ENCODE measurements around the gene PSMC3. TPM values are rescaled to one million over a fixed set of nuclear protein-coding genes. Genes with fewer than 3 reads are reported as not detected.

Gene PSMC3
- total RNA-seq, 1 donor from 2014 or later: 79.6 TPM

DNA sequence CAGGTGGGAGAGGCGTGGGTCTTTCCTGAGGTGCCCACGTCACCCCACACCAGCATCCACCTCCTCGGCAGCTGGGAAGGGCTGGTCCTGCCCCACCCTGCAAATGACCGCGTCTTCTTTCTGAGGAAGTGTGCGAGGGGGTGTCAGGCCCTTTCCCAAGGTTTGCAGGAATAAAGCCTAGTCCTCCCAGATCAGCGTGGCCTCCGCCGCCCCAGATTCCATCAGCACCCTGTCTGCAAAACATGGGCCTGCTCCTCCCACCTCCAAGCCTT is 32.3 kb downstream of the PSMC3 start:
- no peak for DNase-seq

DNA sequence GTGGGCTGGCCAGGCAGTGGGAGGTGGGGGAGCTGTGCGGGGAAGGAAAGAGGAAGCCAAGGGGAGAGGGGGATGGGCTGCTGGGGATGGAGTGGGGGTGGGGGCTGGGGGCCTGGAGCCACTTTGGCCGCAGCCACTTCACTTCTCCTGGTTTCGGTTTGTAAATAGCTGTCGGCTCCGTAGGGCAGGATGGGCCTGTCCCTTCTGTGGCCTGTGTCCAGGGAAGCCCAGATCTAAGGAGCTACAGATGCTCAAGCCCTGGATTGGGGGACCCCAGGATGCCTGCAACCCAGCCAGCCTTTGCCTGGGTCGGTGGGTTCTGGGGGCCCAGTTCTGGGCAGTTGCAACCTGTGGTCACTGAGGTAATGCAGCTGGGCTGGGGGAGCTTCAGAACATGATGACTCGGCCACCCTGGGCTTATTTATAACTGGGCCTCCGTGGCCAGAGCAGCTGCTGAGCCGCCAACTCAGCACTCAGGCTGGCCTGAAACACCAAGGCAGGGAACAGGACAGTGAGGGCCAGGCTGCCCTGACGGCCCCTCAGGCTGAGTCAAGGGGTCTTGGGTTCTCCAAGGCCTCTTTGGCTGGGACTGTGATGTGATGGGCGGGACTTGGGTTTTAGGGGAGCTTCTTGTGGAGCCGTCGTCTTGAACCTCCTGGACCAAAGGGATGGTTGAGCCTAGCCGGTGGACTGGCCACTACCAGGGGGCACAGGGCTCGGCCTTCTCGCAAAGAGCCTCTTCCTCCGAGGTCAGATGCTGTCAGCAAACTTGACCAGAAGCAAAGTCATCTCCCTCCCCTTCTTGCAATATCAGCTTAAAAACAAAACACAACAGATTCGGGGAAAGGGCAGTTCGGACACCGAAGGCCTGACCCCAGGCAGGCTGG is 32.8 kb downstream of the PSMC3 start:
- DNase-seq: no peak

DNA sequence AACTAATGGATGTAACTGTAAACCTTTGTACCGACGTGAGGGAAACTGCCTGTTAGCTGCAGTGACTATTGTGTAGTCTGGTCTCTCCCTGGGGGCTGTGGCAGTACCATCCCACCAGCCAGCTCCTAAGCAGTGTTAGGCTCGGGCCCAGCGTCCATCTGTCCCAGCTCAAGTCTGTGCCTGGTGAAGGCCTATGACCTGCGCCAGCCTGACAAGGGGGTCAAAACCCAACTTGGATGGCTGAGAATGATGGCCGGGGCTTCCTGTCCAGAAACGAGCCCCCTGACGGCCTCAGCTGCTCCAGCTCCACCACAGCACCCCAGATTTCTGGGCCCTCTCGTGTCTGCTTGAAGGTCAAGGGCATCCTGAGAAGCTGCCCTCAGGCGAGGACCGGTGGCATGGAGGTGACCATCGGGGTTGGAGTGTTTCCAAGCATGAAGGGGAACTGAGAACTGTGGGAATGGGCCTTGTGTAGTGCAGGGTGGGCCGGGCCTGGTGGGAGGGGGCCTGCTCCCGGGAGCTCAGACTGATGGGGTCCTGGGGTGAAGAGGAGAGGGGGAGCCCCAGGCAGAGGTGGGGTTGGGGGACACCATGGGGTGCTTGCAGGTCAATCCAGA is 33.6 kb downstream of the PSMC3 start:
- DNase-seq: no peak

DNA sequence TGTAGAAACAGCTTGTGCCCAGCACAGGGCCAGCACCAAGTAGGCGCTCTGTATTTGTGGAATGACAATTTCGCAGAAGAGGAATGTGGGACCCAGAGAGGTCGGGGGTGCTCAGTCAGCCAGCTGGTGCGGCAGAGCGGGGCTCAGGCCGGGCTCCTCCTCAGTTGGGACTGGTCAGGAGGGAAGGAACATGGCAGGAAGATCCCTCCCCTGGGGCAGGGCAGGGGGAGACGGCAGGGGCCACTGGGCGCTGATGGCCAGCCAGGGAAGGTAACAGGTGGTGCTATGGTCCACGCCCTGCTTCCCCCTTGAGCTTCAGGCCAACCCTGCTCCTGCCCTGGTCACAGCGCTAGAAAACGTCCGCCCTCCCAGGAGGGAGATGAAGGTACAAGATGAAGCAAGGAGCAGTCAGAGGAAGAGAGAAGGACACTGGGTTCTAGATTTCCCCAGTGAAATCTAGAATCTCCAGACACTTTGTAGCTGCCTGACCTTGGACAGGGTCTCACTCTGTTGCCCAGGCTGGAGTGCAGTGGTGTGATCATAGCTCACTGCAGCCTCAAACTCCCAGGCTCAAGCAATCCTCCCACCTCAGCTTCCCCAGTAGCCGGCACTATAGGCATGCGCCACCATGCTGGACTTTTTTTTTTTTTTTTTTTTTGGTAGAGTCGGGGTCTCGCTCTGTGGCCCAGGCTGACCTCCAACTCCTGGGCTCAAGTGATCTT is 34.4 kb downstream of the PSMC3 start:
- DNase-seq: no peak

DNA sequence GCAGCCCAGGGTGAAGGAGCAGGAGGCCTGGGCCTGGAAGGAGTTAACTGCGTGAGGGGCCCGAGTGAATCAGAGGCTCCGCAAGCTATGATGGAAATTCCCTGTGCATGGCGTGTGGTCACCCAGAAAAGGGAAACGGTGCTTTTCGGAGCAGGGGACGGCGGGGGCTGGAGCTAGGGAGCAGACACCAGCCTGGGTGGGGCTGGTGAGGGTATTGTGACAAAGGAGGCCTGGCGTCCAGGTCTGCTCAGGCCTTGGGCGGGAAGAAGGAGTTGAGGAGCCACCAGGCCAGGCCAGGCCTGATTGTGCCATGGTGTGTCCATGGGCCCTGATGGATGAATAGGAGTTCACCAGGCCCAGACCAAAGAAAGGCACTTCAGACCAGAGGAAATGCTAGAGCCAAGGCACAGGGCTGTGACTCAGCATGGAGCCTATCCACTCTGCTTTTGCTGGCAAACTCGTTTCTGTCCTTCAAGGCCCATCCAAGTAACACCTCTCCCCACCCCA is 35.1 kb downstream of the PSMC3 start:
- no peak for DNase-seq

DNA sequence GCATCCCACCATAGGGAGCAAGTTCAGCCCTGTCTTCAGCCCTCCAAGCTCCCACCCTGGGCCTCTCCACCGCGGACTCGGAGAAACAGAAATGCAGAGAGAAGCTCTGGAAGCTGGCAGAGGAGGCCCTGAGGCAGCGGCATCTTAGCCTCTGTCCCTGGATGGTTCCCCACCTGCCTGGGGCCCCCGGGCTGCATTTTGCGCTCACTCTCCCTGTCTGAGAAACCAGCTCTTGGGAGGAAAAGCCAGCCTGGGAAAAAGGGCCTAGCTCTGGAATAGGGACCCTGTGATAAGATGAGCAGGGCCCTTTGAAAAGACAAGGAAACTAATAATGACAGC is 35.8 kb downstream of the PSMC3 start:
- no peak for DNase-seq

DNA sequence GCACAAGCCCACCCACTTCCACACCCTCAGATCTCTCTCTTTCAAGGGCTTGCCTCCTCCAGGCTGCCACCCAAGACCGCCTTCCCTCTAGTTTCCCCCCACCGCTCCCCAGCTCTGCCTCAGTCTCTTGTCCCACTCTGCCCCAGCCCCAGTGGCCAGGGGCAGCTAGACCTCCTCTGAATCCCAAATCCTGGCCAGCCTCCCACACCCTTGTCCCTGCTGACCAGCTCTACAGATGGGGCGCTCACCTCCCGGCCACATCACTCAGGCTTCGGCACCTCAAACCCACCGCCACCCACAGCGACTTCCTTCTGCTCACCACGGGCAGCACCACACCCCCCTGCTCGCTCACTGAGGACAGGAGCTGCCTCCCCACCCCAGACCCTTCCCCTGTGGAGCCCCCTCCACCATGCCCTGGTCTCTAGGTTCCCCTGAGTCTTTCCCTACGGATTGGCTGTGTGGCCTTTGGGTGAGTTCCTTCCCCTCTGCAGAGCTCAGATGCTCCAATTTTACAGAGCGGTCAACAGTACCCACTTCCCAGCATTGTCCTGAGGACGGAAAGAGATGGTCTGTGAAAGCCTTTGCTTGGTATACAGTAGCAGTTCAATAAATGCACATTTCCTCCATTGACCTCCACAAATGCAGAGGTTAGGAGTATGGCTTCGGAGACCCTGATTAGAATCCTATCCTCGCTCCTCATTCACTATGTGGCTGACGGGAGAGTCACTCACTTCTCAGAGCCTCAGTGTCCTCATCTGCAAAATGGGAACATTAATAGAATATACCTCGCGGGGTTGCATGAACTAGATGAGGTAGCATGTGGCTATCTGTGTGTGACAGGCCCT is 36.4 kb downstream of the PSMC3 start:
- DNase-seq: no peak

DNA sequence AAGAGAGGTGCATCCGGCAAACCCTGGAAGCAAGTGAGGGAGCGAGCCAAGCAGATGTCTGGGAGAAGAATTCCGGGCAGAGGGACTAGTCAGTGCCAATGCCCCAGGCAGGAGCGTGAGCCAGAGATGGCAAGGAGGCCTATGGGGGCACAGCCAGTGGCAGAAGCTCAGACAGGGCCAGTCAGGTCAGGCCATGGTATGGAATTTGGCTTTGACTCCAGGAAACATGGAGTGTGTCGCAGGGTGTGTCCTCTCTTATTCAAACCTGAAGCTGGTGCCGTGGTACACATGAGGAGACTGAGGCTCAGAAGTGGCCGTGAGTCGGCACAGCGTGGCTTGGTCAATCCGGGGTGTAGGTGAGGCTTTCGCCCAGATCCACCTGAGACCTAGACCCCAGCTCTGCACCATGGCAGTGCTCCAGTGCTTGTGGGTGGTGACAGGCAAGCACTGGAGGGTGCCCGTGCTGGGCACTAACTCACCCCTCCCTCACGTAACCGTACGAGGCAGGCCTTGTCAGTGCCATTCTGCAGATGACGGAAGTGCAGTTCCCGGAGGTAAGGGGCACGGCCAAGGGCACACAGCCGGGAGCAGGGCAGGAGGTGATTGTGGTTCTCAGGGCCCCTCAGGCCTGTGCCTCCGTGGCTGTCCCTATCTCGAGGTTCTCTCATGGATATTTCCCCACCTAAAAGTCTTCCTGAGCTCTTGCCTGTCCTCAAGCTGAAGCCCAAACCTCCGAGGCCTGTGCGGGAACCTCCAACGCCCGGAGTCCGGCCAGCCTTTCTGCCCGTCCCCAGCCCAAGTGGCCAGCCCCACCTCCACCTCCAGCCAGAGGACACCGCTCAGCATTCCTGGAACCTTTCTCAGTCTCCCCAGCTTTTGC is 37.3 kb downstream of the PSMC3 start:
- DNase-seq: no peak

DNA sequence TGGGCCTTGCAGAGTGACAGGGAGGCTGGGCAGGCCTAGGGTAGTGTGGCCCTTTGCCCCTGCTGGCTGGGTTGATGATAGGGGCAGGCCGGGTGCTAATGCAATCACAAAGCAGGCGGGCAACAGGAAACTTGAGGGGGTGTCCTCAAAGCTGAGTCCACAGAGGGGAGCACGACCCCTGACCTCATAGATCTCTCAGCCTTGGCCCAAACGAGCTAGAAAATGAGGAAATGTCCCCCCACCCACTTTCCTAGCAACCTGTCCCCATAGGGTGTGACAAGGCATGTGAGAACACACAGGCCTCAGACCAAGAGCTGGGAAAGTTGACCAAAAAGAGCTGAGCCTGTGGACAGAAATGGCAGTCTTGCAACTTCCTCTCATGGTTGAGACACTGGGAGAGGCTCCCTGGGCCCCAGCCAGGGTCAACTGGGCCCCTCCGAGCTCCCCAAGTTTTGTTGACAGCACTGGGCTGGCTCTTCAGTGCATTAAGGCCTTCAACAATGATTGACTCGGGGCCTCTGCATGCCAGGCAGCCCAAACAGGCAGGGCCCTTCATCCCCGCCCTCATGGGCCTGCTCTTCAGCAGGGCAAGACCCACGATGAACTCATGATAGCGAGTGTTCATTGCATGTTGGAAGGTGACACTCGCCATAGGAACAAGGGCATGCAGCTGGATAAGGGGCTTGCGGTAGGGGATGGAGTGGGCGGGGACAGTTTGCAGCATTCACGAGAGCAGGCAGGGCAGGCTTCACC is 38.1 kb downstream of the PSMC3 start:
- no peak for DNase-seq

DNA sequence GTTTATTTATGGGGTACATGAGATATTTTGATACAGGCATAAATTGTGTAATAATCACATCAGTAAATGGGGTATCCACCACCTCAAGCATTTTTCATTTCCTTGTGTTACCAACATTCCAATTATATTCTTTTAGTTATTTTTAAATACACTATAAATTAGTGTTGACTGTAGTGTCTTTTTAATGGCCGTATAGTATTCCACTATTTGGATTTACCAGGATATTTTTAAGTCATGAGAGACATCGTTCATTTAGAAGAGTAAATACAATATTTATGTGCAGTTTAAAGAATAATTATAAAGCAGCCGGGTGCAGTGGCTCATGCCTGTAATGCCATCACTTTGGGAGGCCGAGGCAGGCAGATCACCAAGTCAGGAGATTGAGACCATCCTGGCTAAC is 41.7 kb downstream of the PSMC3 start:
- no peak for DNase-seq

DNA sequence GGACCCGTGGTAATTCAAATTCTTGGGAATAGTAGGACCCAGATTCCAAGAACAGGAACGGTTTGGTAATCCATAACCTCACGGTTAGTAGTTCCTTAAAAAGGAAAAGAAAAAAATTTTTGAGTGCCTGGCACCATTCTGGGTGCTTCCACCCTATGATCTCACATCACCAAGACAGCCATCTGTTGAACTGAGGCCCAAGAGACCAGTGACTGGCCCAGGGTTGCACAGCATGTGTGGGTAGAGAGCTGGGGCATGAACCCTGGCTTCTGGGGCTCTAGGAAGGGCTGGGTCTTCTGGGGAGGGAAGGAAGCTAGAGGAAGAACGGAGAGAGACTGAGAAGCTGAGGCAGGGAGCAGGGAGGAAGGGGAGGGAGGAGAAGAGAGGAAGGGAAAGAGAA is 43.2 kb downstream of the PSMC3 start:
- DNase-seq: no peak

DNA sequence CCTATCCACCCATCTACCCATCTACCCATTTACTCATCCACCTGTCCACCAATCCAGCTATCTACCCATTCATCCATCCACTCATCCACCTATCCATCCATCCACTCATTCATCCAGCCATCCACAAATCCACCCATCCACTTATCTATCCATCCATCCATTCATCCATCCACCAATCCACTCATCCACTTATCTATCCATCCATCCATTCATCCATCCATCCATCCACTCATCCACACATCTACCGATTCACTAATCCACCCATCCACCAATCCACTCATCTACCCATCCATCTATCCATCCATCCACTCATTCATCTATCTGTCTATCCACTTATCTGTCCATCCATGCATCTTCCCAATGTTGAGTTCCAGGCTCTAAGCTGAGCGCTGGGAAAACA is 46.2 kb downstream of the PSMC3 start:
- DNase-seq: no peak

DNA sequence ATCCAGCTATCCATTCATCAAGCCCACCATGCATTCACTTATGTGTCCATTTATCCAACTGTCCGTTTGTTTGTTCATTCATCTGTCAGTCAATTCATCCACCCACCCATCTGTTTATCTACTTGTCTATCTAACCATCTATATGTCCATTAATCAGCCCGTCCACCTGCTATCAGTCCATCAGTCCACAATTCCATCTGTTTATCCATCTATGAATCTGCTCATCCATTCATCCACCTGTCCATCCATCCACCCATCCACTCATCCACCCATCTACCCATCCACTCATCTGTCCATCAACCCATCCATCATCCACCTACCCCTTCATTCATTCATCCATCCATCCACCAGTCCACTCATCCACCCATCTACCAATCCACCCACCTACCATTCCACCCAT is 46.9 kb downstream of the PSMC3 start:
- DNase-seq: no peak

DNA sequence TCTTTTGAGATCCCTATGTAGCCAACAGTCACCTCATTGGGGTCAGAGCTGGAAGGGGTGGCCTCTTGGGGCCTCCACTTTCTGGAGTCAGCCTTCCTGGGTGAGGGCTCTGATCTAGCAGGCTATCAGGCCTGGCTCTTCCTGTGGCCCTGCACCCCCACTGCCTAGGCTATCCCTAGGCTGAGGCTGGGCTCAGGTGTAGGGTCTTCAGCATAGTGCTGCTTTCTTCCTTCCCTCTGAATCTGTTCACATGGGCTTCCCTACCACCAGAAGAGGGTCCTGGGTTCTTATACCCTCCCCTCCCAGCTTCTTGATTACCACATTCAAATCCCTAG is 47.4 kb downstream of the PSMC3 start:
- DNase-seq: no peak

DNA sequence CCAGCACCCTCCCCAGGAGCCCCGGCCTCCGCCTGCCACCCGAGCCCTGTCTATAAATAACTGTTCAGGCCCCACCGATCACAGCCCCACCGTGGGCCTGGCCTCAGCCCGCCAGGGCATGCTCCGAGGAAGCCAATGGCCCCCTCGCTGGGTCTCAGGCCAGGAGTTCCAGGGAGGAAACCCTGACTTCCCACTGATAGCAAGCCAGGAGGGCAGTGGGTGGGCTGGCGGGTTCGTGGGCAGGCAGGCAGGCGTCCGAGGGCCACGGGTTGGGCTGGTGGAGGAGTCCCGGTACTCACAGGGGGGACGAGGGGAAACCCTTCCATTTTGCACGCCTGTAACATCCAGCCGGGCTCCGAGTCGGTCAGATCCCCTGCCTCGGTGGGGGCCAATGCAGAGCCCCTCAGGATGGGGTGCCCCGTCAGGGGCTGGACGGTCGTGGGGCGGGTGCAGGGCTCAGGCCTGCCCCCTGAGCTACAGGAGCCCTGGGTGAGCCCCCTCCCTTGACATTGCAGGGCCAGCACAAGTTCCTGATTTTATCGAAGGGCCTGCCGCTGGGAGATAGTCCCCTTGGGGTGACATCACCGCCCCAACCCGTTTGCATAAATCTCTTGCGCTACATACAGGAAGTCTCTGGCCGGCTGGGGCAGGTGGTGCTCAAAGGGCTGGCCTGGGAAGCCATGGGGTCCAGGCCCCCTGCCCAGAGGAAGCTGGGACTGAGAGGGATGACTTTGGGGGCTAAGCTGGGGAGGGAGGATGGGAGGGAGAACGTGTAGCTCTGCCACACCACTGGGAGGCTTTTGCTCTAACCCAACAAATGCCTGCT is 48.0 kb downstream of the PSMC3 start, which contains the start of gene SPI1:
Gene SPI1 (minus strand): TSS at position 538 of the 826 bp plus-strand sequence. CDS start 194 bp downstream, at position 344.
- no peak for DNase-seq

DNA sequence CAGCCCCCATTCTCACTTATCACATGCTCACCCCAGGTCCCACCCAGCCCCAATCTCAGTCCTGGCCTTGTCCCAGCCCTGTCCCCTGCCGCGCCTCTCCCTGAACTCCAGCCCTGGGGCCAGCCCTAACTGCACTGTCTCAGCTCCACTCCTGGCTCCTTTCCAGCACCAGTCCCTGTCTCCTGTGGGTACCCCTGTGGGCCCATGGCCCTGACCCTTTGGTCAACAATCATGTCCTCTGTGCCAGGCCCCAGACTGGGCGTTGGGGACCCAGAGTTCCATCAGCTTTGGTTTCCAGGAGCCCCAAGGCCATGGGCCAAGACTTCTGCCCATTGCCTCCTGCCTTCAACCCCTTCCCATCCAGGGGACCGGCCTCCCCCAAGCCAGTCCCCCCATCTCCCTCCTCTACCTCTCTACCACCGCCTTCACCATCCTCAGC is 48.6 kb downstream of the PSMC3 start:
- DNase-seq: no peak

DNA sequence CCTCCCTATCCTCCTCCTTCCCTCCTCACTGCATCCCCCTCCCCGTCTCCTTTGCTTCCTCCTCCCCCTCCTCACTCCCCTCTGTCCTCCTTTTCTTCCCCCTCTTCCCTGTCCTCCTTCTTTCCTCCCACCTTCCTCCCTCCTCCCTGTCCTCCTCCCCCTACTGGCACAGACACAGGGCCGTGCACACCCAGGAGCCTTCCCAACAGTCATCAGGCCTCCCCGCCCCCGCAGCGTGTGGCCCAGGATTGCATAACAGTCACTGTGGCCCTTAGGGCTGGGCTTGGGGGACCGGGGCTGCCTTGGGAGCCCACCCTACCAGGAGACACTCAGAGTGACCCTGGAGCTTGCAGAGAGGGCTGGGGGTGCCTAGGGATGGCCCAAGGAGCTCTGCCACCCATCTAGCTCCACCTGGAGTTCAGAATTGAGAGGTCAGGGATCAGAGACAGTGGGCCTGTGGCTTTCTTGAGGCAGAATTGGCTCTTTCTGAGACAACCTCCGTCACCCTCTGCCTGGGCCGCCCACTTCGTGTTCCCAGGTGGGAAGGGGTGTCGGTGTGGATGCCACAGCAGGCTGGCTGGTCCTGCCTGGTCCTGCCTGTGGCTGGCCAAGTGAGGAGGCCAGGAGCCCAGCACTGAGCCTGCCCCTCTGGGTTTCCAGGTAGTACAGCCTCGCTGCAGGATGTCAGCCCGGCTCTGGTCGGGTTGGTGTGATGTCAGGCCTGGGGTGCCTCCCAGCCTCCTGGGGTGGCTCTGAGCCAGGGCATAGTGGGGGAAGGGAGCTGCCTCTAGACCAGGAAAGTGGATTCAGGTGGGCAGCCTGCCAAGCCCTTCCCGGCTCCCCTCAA is 49.5 kb downstream of the PSMC3 start:
- no peak for DNase-seq

DNA sequence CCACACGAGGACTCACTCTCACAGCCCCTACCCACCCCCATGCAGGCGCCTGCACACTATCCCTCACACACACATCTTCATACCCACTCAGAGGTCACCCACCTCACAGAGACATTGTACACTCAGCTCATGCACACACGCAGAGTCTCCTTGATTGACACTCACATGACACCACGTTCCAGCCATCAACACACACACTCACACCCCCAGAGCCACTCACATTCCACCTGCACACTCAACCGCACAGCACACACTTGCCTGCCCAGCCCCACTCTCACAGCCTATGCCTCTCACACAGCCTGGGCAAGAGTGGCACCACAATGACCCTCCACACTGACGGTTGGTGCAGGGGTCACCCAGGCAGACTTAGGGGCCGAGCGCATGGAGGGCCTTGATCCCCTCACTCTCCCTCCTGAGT is 50.1 kb downstream of the PSMC3 start:
- DNase-seq: no peak

All from skin of body (tissue), 2 donors.